T-helper 1 cell treated with Interleukin-12 subunit alpha and Interleukin-12 subunit beta and Interleukin-4 antibody, amounts not matched to agents 30 μg/mL and 1 μg/mL, for 36 hours (primary cell): ENCODE measurements around the gene PPDPF.
"Not testable (repeated sequence)": the region's sequence is repeated elsewhere in the genome, so short reads cannot be mapped to it uniquely, and the experiment has no call there.

Experiments used
- H3K27ac Mint-ChIP-seq: one replicate; pipeline ENCODE4 v1.8.0; 2021; ENCODE audit warnings: mild to moderate bottlenecking, mixed read lengths
- H3K27me3 Mint-ChIP-seq: one replicate; pipeline ENCODE4 v1.8.0; 2021; ENCODE audit warnings: low read depth, mixed read lengths
- H3K36me3 Mint-ChIP-seq: one replicate; pipeline ENCODE4 v1.8.0; 2021; ENCODE audit warnings: low read depth, mixed read lengths
- H3K4me1 Mint-ChIP-seq: one replicate; pipeline ENCODE4 v1.8.0; 2021; ENCODE audit warnings: low read depth, mixed read lengths
- H3K4me3 Mint-ChIP-seq: one replicate; pipeline ENCODE4 v1.8.0; 2021; ENCODE audit warnings: mild to moderate bottlenecking, moderate library complexity, mixed read lengths
- H3K9me3 Mint-ChIP-seq: one replicate; pipeline ENCODE4 v1.8.0; 2021; ENCODE audit warnings: mixed read lengths

The PPDPF gene

DNA sequence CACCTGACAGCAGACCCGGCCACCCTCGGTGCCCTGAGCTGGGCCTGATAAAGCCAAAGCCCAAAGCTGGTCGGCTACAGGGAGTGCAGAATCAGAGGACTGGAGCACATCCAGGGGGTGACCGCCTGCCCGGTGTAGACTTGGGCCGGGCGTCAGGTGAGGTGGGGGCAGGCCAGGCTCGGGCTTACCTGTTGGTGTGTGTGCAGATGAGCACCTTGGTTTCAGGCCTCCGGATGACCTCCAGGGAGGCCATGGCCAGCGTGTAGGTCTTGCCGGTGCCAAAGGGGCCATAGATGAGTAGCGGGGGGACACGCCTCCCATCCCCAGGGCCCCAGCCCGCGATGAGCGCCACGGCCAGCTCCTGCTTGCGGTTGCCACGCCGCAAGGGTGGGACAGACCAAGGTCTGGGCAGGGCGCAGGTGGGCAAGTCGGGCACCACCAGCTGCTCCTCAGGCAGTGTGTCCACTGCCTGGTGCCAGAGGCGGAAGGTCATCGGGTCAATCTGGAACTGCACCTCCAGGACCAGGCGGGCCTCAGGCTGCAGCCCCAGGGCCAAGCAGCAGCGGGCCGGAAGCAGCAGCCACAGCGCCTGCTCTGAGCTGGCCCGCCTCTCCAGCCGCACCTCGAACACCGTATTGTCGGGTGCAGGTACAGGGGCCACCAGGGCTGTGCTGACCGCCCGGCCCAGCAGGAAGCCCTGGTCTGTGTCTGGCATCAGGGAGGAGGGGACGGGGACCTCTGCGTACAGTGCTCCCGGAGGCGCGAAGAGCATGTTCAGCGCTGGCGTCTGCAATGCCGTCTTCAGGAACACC, 47.8 kb downstream of the PPDPF start:
- peaks cover 18% of the 10 kb centered on the region for H3K4me1 Mint-ChIP-seq
- H3K4me3 Mint-ChIP-seq, result peak overlapping the region; percentile 67
- peaks cover 20% of the 10 kb centered on the region for H3K36me3 Mint-ChIP-seq
- H3K27ac Mint-ChIP-seq, result peak overlapping the region; percentile 63
- H3K9me3 Mint-ChIP-seq, result no peaks in the 10 kb centered on the region
- H3K27me3 Mint-ChIP-seq, result no peaks in the 10 kb centered on the region

DNA sequence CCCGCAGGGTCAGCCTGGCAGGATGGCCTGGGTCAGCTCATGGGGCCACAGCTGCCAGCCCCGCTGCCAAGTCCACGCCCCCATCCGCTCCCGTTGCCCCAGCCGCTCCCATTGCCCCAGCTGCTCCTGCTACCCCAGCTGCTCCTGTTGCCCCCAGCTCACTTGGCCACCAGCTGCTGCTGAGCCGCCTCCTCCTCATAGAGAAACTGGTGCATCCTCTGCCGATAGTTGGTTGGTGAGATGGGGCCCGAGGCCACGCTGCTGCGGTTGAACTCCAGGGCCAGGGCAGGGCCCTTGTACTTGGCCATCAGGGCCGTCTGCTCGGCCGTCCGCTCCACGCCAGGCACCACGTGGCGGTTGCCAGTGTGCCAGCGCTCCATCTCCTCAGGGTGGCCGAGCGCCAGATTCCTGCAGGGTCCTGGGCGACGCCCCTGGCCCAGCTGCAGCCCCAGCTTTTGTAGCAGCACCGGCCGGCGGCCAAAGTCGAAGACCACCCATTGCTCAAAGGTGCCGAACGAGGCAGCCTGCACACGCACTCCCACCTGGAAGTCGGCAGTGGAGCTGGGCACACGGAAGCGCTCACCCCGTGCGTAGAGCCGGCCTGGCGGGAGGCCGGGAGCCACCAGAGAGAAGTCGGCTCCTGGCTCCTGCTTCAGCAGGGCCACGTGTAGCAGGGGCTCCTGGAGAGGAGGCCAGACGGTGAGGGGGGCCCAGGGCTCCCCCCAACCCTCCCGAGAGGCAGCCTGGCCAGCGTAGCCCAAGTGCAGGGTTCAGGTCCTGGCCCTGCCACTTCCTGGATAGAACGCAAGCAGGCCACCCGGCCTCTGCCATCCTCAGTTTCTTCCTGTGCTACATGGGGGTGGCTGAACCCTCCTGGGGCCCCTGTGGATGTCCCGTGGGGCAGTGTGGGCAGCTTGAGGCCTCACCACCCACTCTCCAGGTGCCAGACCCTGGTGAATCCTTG, 48.7 kb downstream of the PPDPF start:
- Mint-ChIP-seq H3K36me3 (peaks cover 18% of the 10 kb centered on the region), H3K4me1 (peaks cover 20% of the 10 kb centered on the region), H3K9me3 (no peaks in the 10 kb centered on the region), H3K4me3 (no peak overlapping the region), H3K27ac (no peak overlapping the region), H3K27me3 (no peaks in the 10 kb centered on the region)

DNA sequence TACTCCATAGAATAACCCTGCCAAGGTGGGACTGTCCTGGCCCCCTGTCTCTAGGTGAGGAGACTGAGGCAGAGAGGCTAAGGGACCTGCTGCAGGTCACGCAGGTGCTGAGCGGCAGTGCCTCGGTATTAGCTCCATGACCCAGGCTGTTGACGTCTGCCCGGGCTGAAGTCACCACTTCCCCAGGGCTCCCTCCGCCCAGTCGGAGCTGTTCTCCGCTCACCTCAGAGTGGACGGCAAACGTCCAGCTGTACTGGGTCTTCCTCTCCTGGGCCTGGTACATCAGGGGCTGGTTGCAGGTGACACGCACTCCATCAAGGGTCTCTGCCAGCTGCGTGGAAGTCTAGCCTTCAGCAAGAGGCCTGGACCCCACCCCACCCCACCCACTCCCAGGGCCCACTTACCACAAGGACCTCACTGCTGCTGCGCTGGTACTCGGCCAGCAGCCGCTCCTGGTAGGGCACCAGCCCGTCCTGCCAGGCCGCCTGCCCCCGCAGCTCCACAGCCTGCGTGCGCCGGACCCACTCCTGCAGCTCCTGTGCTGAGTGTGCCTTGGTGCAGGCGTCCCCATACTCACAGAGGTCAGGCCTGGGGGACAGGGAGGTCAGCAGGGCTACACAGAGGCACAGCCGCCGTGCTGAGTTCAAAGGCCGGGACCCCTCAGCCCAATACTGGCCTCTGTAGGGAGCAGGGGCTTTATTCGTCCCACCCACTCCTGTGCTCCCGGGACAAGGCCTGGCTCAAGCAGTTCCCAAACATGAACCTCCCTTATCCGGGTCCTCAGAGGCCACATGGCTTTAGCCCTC, 49.9 kb downstream of the PPDPF start:
- Mint-ChIP-seq H3K27ac (no peak overlapping the region), H3K4me3 (no peak overlapping the region), H3K27me3 (peaks cover under 1% of the 10 kb centered on the region), H3K9me3 (no peaks in the 10 kb centered on the region), H3K36me3 (peaks cover 18% of the 10 kb centered on the region), H3K4me1 (peaks cover 20% of the 10 kb centered on the region)

DNA sequence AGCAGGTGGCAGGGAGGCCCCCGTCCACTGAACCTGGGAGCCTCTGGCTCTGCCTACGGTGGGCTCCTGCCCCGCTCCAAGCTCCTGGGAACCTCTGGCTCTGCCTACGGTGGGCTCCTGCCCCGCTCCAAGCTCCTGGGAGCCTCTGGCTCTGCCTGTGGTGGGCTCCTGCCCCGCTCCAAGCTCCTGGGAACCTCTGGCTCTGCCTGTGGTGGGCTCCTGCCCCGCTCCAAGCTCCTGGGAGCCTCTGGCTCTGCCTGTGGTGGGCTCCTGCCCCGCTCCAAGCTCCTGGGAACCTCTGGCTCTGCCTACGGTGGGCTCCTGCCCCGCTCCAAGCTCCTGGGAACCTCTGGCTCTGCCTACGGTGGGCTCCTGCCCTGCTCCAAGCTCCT, 50.5 kb downstream of the PPDPF start:
- peaks cover 16% of the 10 kb centered on the region for H3K36me3 Mint-ChIP-seq
- H3K4me3 Mint-ChIP-seq, H3K27ac Mint-ChIP-seq, H3K27me3 Mint-ChIP-seq, H3K9me3 Mint-ChIP-seq: not testable (repeated sequence)
- peaks cover 20% of the 10 kb centered on the region for H3K4me1 Mint-ChIP-seq
